ENCODE results near the gene QRICH2. TPM values are rescaled to one million over a fixed set of nuclear protein-coding genes. Genes with fewer than 3 reads are reported as not detected.
A peak's percentile ranks its signal among the peaks of the same experiment; 100 is the strongest.

QRICH2 gene
- total RNA-seq, 3 donors from 2014 or later = 1.6 to 4.7 (median 3.2) TPM

DNA sequence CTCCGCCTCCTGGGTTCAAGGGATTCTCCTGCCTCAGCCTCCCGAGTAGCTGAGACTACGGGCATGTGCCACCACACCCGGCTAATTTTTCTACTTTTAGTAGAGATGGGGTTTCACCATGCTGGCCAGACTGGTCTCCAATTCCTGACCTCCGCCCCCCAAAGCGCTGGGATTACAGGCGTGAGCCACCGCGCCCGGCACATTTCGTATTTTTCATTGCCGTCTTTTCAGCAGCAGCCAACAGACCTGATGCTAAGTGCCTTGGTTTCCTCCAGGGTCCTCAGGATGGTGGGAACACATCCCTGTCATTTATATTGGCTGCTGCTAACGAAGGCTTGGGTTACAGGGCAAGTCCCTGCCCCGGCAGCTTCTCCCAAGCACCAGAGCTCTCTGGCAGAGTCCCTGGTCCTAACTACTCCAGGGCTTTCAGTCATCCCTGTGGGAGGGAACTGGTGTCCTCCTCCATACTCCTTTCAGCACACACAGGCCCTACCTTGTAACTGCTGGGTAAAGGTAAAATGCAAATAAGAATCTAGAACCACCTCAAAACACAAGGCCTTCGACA is 66.3 kb downstream of the QRICH2 start:
- H3K4me1 ChIP-seq (ENCODE audit: low read depth) = peaks cover 16% of the 10 kb centered on the region
- no peak for DNase-seq
- TF ChIP-seq, protein P1, sequence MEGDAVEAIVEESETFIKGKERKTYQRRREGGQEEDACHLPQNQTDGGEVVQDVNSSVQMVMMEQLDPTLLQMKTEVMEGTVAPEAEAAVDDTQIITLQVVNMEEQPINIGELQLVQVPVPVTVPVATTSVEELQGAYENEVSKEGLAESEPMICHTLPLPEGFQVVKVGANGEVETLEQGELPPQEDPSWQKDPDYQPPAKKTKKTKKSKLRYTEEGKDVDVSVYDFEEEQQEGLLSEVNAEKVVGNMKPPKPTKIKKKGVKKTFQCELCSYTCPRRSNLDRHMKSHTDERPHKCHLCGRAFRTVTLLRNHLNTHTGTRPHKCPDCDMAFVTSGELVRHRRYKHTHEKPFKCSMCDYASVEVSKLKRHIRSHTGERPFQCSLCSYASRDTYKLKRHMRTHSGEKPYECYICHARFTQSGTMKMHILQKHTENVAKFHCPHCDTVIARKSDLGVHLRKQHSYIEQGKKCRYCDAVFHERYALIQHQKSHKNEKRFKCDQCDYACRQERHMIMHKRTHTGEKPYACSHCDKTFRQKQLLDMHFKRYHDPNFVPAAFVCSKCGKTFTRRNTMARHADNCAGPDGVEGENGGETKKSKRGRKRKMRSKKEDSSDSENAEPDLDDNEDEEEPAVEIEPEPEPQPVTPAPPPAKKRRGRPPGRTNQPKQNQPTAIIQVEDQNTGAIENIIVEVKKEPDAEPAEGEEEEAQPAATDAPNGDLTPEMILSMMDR (IDR thresholded peaks at IDR 0.05) = no peak
- H3K4me3 ChIP-seq = no peak overlapping the region
- no peaks in the 10 kb centered on the region for H3K36me3 ChIP-seq (ENCODE audit: low read depth)
- intact Hi-C loops (cut with DNase I, micrococcal nuclease) = no loop called here
- H3K9me3 ChIP-seq = no peaks in the 10 kb centered on the region
- ATAC-seq = no peak

DNA sequence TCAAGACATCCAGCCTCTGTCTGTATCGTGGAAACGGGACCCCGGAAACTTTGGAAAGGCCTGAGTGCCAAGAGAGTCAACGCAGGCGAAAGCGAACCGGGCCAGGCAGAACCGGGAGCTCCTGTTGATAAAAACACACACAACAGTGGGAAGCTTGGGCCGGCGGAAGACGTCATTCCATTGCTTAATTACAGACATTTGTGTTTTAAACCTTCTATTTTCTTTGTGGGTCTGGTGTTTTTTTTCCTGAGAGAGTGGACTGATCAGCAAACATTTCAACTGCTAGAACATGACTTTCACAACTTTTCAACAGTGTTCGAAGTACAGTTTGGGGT is 66.9 kb downstream of the QRICH2 start:
- intact Hi-C loops (cut with DNase I, micrococcal nuclease) = no loop called here
- peaks cover 14% of the 10 kb centered on the region for H3K4me1 ChIP-seq (ENCODE audit: low read depth)
- DNase-seq = no peak
- no peaks in the 10 kb centered on the region for H3K36me3 ChIP-seq (ENCODE audit: low read depth)
- TF ChIP-seq, protein P1 (IDR thresholded peaks at IDR 0.05) = no peak
- ATAC-seq = peak; percentile 2
- no peaks in the 10 kb centered on the region for H3K9me3 ChIP-seq
- no peak overlapping the region for H3K4me3 ChIP-seq

DNA sequence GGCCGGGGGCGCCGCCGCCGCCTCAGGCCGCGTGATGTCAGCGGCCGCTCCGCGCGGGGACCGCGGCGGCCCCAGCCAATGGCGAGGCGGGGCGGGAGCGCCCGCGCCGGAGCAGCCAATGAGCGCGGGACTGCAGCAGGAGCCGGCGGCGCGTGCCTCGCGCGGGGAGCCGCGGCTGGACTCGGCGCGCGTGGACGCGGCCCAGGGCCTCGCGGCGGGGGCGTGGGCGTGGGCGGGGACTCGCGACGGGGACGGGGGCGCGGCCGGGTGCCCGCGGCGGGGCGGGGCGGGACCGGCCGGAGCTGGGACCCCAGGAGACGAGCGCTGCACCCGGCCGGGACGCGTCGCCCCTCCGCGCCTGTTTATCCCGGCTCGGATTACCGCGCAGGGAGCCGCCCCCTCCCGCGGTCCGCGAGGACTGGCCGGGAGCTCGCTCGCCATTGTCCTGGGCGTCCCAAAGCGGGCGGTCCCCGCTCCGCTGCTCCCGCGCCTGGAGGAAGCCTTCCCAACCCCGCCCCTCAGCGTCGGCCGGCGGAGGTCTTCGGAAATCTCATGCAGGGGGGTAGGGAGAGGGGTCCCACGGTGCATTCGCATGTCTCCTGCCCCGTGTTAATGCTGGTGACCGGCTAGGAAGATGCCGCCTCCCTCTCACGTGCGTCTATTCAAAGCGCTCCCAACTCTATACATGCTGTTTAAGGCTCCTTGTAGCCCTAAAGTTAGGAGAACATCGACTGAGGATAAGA is 67.4 kb downstream of the QRICH2 start, which contains the start of gene RNF157:
Gene RNF157 (minus strand): TSS at position 33 of the 743 bp plus-strand sequence. CDS start 253 bp downstream, outside the sequence.
- peak; percentile 73 for ATAC-seq
- Histone ChIP-seq H3K36me3 (ENCODE audit: low read depth) (no peaks in the 10 kb centered on the region), H3K9me3 (no peaks in the 10 kb centered on the region), H3K4me3 (peak within 1 kb of the TSS; percentile 13), H3K4me1 (ENCODE audit: low read depth) (peaks cover 9% of the 10 kb centered on the region)
- TF ChIP-seq, protein P1 (IDR thresholded peaks at IDR 0.05) = no peak
- intact Hi-C loops (cut with DNase I, micrococcal nuclease) = no loop called here
- peak; percentile 65 to 79 (median 79) for DNase-seq

DNA sequence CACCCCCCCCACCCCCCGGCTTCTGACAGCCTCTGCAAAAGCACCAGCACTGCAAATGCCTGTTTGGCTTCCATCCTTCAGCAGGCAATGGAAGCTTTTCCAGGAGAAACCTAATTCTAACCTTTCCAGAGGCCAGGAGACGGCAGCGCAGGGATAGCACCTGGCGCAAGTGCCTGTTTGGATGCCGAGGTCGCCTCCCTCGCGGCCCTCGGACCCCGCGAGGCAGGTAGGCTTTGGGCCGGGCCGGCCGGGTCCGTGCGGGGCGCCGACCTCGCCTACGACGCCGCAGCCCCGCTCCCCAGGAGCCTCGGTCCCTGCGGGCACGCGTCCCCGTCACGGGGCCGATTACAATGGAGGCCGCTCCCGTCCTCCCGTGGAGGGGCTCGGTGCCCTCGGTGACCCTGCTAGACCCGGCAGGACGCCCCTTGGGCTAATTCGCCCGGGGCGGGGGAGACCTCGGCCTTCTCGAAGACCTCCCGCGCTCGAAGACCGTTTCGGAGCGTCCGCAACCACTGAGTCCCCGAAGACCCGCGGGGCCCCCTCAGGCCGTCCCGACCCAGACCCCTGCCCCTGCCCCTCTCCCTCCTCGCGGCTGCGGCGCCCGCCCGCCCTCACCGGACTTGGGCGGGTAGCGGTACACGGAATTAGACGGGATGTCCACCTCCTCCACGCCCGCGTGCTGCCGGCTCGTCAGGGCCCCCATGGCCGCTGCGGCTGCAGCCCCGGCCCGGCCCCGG is 68.4 kb downstream of the QRICH2 start:
- Histone ChIP-seq H3K36me3 (ENCODE audit: low read depth) (no peaks in the 10 kb centered on the region), H3K9me3 (no peaks in the 10 kb centered on the region), H3K4me1 (ENCODE audit: low read depth) (peaks cover 9% of the 10 kb centered on the region), H3K4me3 (peak overlapping the region; percentile 13)
- DNase-seq (peak in 1 of 3 donors; percentile 54), ATAC-seq (peak; percentile 22)
- TF ChIP-seq, protein P1 (IDR thresholded peaks at IDR 0.05) = no peak
- intact Hi-C loops (cut with DNase I, micrococcal nuclease) = no loop called here

DNA sequence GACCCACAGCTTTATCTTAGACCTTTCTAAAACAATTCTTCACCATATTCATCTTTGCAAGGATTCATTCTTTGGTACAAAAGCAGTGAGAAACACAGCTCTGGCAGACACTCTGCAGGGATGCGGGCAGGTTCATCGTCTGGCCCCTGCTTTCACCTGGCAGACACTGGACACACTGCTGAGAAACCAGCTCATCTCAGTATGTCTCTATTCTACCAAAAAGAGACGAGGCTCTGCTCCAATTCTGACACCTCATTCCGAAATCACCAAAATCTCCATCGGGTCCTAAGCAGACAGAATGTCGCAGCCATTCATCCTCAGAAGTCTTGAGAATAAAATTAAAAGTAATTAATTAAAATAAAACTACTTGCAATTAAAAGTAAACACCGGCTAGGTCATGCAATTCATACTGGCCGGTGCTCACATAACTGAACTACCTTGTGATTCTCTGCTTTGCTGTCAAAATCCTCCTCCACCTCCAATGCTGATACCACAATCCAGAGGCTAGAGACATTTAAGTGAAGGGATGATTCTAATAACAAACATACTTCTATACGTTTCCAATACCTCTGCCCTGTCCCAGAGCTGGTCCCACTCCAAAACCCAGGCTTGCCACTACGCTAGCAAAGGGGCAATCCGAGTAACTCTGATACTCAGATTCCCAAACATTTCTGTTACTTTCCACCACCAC is 69.1 kb downstream of the QRICH2 start:
- Histone ChIP-seq H3K36me3 (ENCODE audit: low read depth) (no peaks in the 10 kb centered on the region), H3K4me3 (no peak overlapping the region), H3K9me3 (no peaks in the 10 kb centered on the region), H3K4me1 (ENCODE audit: low read depth) (peaks cover 9% of the 10 kb centered on the region)
- TF ChIP-seq, protein P1 (IDR thresholded peaks at IDR 0.05) = no peak
- ATAC-seq (no peak), DNase-seq (no peak)
- intact Hi-C loops (cut with DNase I, micrococcal nuclease) = no loop called here

Data from mucosa of descending colon (tissue), 3 donors.